IMR-90 (cell line): ENCODE data around the gene TMPRSS13. TPM values are rescaled to one million over a fixed set of nuclear protein-coding genes. Genes with fewer than 3 reads are reported as not detected.
"Not testable (repeated sequence)": the region's sequence is repeated elsewhere in the genome, so short reads cannot be mapped to it uniquely, and the experiment has no call there.

ENCODE experiments used
- ATAC-seq: fragments of 200-7000 bp; cut with Tn5 transposase; 2 replicates; pipeline ENCODE4 v1.9.1; 2020; ENCODE audit warnings: low read depth, mild to moderate bottlenecking, moderate library complexity
- BruUV-seq: library from RNA; stranded (reverse); fragments of 400-500 nt; replicated peaks from 2 replicates; lab custom pipeline; 2021; lab: Mats Ljungman, UMichigan
- CTCF ChIA-PET: fragments of 300-600 bp; formaldehyde crosslinking; extraction: SDS; loops from one replicate; lab custom pipeline; 2021; ENCODE audit warnings: antibody characterized with exemption; lab: Yijun Ruan, JAX
- POLR2A ChIA-PET: fragments of 300-600 bp; sonication (Branson Sonifier 250); formaldehyde crosslinking; loops from one replicate; lab custom pipeline; 2022; ENCODE audit warnings: antibody characterized with exemption; ENCODE audit not compliant: unreplicated experiment; lab: Charles Lee
- DNase-seq: peaks from one replicate; pipeline ENCODE4 v3.0.0; 2013
- H2AFZ ChIP-seq: replicated peaks from 2 replicates; pipeline ENCODE3; 2013; ENCODE audit warnings: low read length, mild to moderate bottlenecking; ENCODE audit not compliant: poor library complexity
- H2AK5ac ChIP-seq: 2 replicates; pipeline ENCODE4 v1.6.1; 2013; ENCODE audit warnings: low read depth, low read length, inconsistent platforms
- H2AK9ac ChIP-seq: replicated peaks from 2 replicates; pipeline ENCODE3; 2013; ENCODE audit warnings: mild to moderate bottlenecking, low read depth, low read length, moderate library complexity; ENCODE audit not compliant: poor library complexity
- H2BK120ac ChIP-seq: 2 replicates; pipeline ENCODE4 v1.6.1; 2013; ENCODE audit warnings: low read depth, low read length, inconsistent platforms
- H2BK15ac ChIP-seq: 3 replicates; pipeline ENCODE4 v1.6.1; 2013; ENCODE audit warnings: low read depth, low read length, inconsistent platforms
- H2BK20ac ChIP-seq: 2 replicates; pipeline ENCODE4 v1.6.1; 2013; ENCODE audit warnings: low read depth, mild to moderate bottlenecking, inconsistent platforms, low read length, moderate library complexity
- H2BK5ac ChIP-seq: 2 replicates; pipeline ENCODE4 v1.6.1; 2013; ENCODE audit warnings: mild to moderate bottlenecking, low read depth, low read length, inconsistent platforms; ENCODE audit not compliant: poor library complexity, severe bottlenecking
- H3K14ac ChIP-seq: replicated peaks from 2 replicates; pipeline ENCODE4 v1.6.1; 2013; ENCODE audit warnings: low read depth, low read length, inconsistent platforms
- H3K18ac ChIP-seq: 2 replicates; pipeline ENCODE4 v1.6.1; 2013; ENCODE audit warnings: low read depth, low read length, control low read depth
- H3K23ac ChIP-seq: 2 replicates; pipeline ENCODE4 v1.6.1; 2013; ENCODE audit warnings: low read depth, low read length, inconsistent platforms
- H3K27ac ChIP-seq: 2 replicates; pipeline ENCODE4 v1.5.1; 2013; ENCODE audit warnings: mild to moderate bottlenecking, control low read depth, low read length; ENCODE audit not compliant: insufficient read depth
- H3K27me3 ChIP-seq: 2 replicates; pipeline ENCODE4 v1.6.1; 2013; ENCODE audit warnings: low read length; ENCODE audit not compliant: control insufficient read depth, insufficient read depth
- H3K36me3 ChIP-seq: 2 replicates; pipeline ENCODE4 v1.6.1; 2013; ENCODE audit warnings: low read length, mixed read lengths; ENCODE audit not compliant: control insufficient read depth, insufficient read depth
- H3K4ac ChIP-seq: 2 replicates; pipeline ENCODE4 v1.6.1; 2013; ENCODE audit warnings: low read depth, low read length, inconsistent platforms
- H3K4me1 ChIP-seq: 2 replicates; pipeline ENCODE4 v1.6.1; 2013; ENCODE audit warnings: low read length, mixed read lengths; ENCODE audit not compliant: control insufficient read depth, insufficient read depth
- H3K4me2 ChIP-seq: 2 replicates; pipeline ENCODE4 v1.6.1; 2013; ENCODE audit warnings: low read depth, mild to moderate bottlenecking, control low read depth, low read length, moderate library complexity
- H3K4me3 ChIP-seq: 2 replicates; pipeline ENCODE4 v1.5.1; 2013; ENCODE audit warnings: low read depth, mild to moderate bottlenecking, control low read depth, low read length, moderate library complexity; ENCODE audit not compliant: insufficient read depth
- H3K56ac ChIP-seq: 2 replicates; pipeline ENCODE4 v1.6.1; 2013; ENCODE audit warnings: low read length, inconsistent platforms; ENCODE audit not compliant: insufficient read depth; ENCODE audit errors: extremely low read depth
- H3K79me1 ChIP-seq, 2 experiments: 2 replicates each; pipeline ENCODE4 v1.6.1; 2013; ENCODE audit warnings: low read length in 2 of 2, inconsistent platforms in 1 of 2, low read depth in 1 of 2
- H3K9ac ChIP-seq: 2 replicates; pipeline ENCODE4 v1.6.1; 2013; ENCODE audit warnings: low read depth, low read length, control low read depth
- H3K9me1 ChIP-seq: 2 replicates; pipeline ENCODE4 v1.6.1; 2013; ENCODE audit warnings: low read length, inconsistent platforms; ENCODE audit not compliant: insufficient read depth
- H3K9me3 ChIP-seq: 2 replicates; pipeline ENCODE4 v1.6.1; 2013; ENCODE audit warnings: low read length; ENCODE audit not compliant: control insufficient read depth, insufficient read depth
- H4K20me1 ChIP-seq: 2 replicates; pipeline ENCODE4 v1.6.1; 2013; ENCODE audit warnings: low read length, inconsistent platforms; ENCODE audit not compliant: insufficient read depth
- H4K5ac ChIP-seq: 2 replicates; pipeline ENCODE4 v1.6.1; 2013; ENCODE audit warnings: mild to moderate bottlenecking, low read depth, low read length, control low read depth
- H4K8ac ChIP-seq, 2 experiments: 2 replicates each; pipeline ENCODE4 v1.6.1; 2013; ENCODE audit warnings: low read depth in 2 of 2, low read length in 2 of 2, control low read depth in 1 of 2, inconsistent platforms in 1 of 2
- H4K91ac ChIP-seq: 2 replicates; pipeline ENCODE4 v1.6.1; 2013; ENCODE audit warnings: low read depth, low read length, inconsistent platforms; ENCODE audit not compliant: insufficient read depth
- WGBS, 2 experiments: methylation state at CpG; one replicate each; pipeline versions ENCODE4 v1.1.5 to v1.1.7; 2013; ENCODE audit warnings: missing lambda C conversion rate in 2 of 2; ENCODE audit not compliant: insufficient read length in 1 of 2; ENCODE audit errors: extremely low coverage in 2 of 2; 5-methylcytosine and 5-hydroxymethylcytosine counted together
- dilution Hi-C: fragments of 300-500 bp; cut with HindIII; formaldehyde crosslinking; loops from one replicate; pipeline ENCODE4 v1.14.3; 2018; ENCODE audit warnings: low sequenced_read_pairs; ENCODE audit not compliant: unreplicated experiment
- in situ Hi-C: fragments of 300-500 bp; cut with MboI; formaldehyde crosslinking; loops from 3 replicates; pipeline ENCODE4 v1.14.3; 2019; ENCODE audit warnings: low sequenced_read_pairs, inconsistent platforms, mixed read lengths
- intact Hi-C: fragments of 100-400 bp; cut with micrococcal nuclease; formaldehyde crosslinking; loops from 2 replicates; pipeline ENCODE4 v1.10.0; 2022
- polyA plus RNA-seq, 3 experiments: library from polyadenylated mRNA; depleted of rRNA; stranded (reverse); fragments of >200 nt; gene quantifications; 2 replicates each; pipeline ENCODE4 v1.2.3, GENCODE V29; 2012; ENCODE audit warnings: low replicate concordance in 1 of 3
- total RNA-seq: library from RNA; depleted of rRNA; stranded (reverse); fragments of >200 nt; gene quantifications from 2 replicates; pipeline ENCODE4 v1.2.3, GENCODE V29; 2012

The TMPRSS13 gene
- total and polyA plus RNA-seq, 2 of the 4 experiments (the other 2 are of a cell fraction): not detected

DNA sequence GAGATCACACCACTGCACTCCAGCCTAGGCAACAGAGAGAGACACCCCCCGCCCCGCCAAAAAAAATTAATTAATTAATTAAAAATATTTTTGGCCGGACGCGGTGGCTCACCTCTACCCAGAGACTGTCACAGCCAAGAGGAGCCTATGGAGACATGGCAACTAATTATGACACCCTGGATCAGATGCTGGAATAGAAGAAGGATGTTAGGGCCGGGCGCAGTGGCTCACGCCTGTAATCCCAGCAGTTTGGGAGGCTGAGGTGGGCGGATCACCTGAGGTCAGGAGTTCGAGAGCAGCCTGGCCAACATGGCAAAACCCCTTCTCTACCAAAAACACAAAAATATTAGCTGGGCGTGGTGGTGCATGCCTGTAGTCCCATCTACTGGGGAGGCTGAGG is 19.3 kb upstream of the TMPRSS13 start:
- POLR2A ChIA-PET, H2BK15ac ChIP-seq, H3K27me3 ChIP-seq, H2BK20ac ChIP-seq, H3K56ac ChIP-seq, intact Hi-C loops, H3K79me1 ChIP-seq, H3K27ac ChIP-seq, H2AK9ac ChIP-seq, H3K18ac ChIP-seq, H3K4me2 ChIP-seq, H4K20me1 ChIP-seq, H3K23ac ChIP-seq, H3K14ac ChIP-seq, H2BK120ac ChIP-seq, H3K9ac ChIP-seq, H3K4ac ChIP-seq, H3K9me1 ChIP-seq, H3K36me3 ChIP-seq, DNase-seq, H3K9me3 ChIP-seq, H3K4me1 ChIP-seq, H3K4me3 ChIP-seq, H4K91ac ChIP-seq, ATAC-seq, H4K8ac ChIP-seq, H2AFZ ChIP-seq, BruUV-seq, dilution Hi-C loops, H2AK5ac ChIP-seq, H2BK5ac ChIP-seq, H4K5ac ChIP-seq: not testable (repeated sequence)
- in situ Hi-C loops: loop anchor here (5.0 kb wide), 1 partner anchor 106 kb away; no protein-coding TSS in a partner anchor
- CTCF ChIA-PET: interaction anchor here (0.6 kb wide), 1 partner anchor 114 kb away, joined by 3 read pairs; no protein-coding TSS in a partner anchor
- no CpG with 5 or more reads among the region's 11 CpGs for WGBS, 2 experiments

DNA sequence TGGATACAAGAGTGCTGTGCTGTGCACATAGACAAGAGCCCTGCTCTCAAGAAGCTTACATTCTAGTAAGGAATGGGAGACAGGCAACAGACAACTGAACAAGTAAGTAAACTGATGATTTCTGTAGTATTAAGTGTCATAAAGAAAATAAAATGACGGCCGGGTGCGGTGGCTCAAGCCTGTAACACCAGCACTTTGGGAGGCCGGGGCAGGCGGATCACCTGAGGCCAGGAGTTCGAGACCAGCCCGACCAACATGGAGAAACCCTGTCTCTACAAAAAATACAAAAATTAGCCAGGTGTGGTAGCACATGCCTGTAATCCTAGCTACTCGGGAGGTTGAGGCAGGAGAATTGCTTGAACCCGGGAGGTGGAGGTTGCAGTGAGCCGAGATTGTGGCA is 18.5 kb upstream of the TMPRSS13 start:
- H3K4me3 ChIP-seq, H3K79me1 ChIP-seq, H4K5ac ChIP-seq, H2BK5ac ChIP-seq, H2BK15ac ChIP-seq, H3K36me3 ChIP-seq, H3K23ac ChIP-seq, H3K9me1 ChIP-seq, H3K18ac ChIP-seq, H3K56ac ChIP-seq, H4K91ac ChIP-seq, H3K9me3 ChIP-seq, dilution Hi-C loops, DNase-seq, BruUV-seq, H2BK20ac ChIP-seq, H2AFZ ChIP-seq, H2BK120ac ChIP-seq, H3K4me1 ChIP-seq, ATAC-seq, H3K4me2 ChIP-seq, H2AK5ac ChIP-seq, H4K8ac ChIP-seq, H3K27me3 ChIP-seq, H3K27ac ChIP-seq, H2AK9ac ChIP-seq, H3K4ac ChIP-seq, H3K9ac ChIP-seq, H4K20me1 ChIP-seq, H3K14ac ChIP-seq: not testable (repeated sequence)
- ChIA-PET POLR2A (interaction anchor here (0.6 kb wide), 1 partner anchor 276 kb away, joined by 5 read pairs; no protein-coding TSS in a partner anchor), CTCF (interaction anchor here (1.2 to 2.0 kb wide), 6 partner anchors 17 to 139 kb away, joined by 3 to 23 read pairs (median 12); no protein-coding TSS in a partner anchor)
- intact Hi-C loops: loop anchor here (1.0 to 2.0 kb wide), 4 partner anchors 103 to 521 kb away; no protein-coding TSS in a partner anchor
- no CpG with 5 or more reads among the region's 10 CpGs for WGBS, 2 experiments
- in situ Hi-C loops: loop anchor here (5.0 kb wide), 1 partner anchor 105 kb away; no protein-coding TSS in a partner anchor
